NCI-H69 (cell line): ENCODE data around the gene NDE1.
"Not testable (repeated sequence)": the region's sequence is repeated elsewhere in the genome, so short reads cannot be mapped to it uniquely, and the experiment has no call there.

Source experiments
- DNase-seq: peaks from one replicate; lab custom pipeline; 2025; lab: John Stamatoyannopoulos, UW

Gene NDE1

DNA sequence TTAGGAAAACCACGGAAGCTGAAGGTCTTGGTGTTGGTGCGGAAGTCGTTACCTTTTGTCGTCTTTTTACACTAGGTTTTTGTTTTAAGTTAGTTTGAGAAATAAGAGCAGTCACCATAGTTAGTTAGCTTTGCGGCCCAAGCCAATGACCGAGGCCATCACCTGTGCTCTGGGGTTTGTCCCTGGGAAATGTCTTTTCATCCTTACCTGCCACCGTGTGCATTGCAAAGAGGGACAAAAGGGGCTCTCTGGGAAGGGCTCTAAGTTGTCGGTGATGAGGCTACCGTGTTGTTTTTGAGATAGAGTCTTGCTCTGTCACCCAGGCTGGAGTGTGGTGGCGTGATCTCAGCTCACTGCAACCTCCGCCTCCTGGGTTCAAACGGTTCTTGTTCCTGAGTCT is 49.8 kb downstream of the NDE1 start:
- DNase-seq = no peak

DNA sequence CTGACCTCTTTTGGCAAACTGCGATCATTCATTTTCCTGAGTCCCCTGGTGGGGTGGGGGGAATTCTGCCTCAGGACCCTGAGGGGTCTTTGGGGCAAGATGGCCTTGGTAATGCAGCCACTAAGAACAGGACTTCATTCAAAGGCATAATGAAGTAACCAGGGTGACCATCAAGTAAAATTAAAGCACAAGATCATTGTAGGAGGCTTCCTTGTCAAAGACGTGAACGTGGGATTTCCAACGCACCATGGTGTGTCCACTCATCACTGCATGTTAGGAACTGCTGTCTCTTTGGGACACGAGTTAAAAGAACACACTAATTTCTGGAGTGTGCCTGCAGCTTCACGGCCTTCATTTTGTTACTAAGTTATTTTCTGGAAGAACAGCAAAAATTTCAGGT is 51.3 kb downstream of the NDE1 start:
- no peak for DNase-seq

- no peak for DNase-seq
Measured at GRCh38 chr16:15701975-15702970, 52.2 kb downstream of the NDE1 start.

DNA sequence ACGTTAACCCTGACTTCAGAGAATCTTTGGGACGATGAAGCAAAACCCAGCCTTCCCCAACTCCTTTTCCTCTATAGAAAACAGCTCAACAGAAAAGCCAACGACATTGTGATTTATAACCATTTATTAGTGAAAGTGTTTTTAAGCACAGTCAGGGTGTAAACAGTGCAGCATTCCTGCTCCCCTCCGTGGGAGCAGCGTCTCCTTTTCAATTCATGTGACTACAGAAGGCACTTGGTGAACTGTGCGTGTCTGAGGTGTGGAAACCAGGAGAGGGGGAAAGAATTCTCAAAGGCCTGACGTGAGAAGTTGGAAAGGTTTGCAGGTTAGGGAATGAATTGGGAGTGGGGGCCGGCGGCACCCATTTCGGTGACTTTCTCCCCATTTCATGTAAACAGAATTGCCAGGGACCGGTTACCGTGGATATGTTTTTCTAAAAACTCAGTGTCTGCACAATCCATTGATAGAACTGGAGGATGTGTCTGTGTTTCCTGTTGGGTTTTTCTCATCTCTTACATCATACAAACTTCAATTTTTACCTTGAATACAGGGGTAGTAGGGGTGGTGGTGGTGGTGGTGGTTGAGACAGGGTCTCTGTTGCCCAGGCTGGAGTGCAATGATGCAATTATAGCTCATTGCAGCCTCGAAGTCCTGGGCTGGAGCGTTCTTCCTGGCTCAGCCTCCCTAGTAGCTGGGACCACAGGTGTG is 53.1 kb downstream of the NDE1 start:
- no peak for DNase-seq

- DNase-seq = peak; percentile 63
Measured at GRCh38 chr16:15704545-15704987, 54.5 kb downstream of the NDE1 start.

GRCh38 chr16:15705064-15705565 is 55.1 kb downstream of the NDE1 start:
- DNase-seq = no peak

DNA sequence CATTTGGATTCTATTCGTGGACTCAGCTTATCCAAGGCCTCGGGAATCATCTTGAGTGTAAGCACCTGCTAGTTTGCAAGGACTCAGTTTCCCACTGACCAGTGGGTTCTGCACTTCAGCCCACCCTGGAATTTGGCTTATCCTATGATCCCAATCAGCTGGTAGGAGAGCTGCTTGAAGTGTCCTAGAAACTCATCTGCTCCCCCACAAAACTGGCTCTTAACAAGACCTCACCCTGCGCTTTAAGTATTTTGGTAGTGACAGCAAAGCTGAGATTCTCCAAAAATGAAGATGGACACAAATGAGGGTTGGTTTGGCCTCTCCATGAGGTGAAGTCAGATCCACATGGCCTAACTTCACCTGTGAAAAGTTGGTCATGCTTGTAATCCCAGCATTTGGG is 57.3 kb downstream of the NDE1 start:
- DNase-seq = no peak

DNA sequence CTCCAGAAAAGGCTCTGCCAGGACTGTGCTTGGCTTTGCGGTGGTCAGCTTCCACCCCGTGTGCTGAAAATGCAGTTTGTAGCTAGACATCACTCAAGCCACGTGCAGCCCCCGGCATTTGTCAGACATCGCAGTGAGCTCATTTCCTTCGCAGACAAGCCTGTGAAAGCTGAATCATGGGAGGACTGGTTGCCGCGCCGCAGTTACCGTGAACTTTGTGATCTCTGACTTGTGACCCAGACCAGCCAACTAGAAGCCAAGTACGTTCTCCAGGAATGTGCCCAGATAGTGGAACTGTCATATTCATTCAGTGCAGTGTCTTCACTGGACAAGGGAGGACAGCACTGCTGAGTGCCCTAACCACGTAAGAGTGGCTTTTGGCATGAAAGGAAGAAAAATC is 58.1 kb downstream of the NDE1 start:
- no peak for DNase-seq

GRCh38 chr16:15708997-15709396 is 59.0 kb downstream of the NDE1 start:
- no peak for DNase-seq

GRCh38 chr16:15714393-15715172 is 64.5 kb downstream of the NDE1 start:
- no peak for DNase-seq

GRCh38 chr16:15715221-15715620 is 65.2 kb downstream of the NDE1 start:
- no peak for DNase-seq

DNA sequence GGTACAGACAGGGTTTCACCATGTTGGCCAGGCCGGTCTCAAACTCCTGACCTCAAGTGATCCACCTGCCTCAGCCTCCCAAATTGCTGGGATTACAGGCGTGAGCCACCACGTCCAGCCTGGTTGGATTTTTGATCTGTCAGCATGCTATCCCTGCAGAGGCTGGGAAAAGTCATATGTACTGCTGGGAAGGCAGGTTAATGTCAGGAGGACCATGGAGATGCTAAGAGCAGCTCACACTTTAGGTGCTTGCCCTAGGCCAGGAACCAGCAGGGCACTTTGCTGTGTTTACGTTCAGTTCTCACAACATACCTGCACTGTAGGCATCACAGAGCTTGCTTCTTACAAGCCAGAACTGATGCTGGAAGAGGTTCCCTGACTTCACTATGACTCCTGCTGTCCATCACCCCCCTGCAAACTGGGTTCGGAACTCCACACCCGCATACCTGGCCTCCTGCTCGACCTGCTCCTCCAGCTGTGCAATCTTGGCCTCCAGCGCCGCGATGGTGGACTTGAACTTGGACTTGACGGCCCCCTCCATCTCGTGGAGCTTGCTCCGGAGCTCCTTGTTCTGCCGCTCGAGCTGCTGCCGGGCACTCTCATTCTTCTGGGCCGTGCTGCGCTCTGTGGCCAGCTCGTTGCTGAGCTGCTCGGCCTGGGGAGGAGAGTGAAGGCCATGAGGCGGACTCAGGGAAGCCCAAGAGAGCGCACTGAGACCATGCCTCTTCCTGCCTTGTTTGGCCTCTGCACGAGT is 66.8 kb downstream of the NDE1 start:
- no peak for DNase-seq

DNA sequence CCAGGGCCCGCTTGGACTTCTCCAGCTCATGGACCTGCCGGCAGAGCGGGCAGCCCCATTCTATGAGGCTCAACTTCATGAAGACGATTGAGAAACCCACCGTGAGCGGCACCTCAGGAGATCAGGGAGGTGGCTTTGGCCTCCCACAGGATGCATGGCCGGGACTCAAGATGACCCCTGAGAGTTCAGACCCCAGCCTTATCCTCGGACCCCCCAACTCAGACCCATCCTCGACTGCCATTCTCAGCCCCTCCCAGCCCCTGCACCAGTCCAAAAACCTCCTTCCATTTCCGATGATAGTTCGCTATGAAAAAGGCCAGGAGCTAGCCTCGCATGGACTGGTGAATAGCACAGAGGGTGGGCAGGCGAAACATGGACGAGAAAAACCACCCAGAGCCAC is 71.0 kb downstream of the NDE1 start:
- no peak for DNase-seq

GRCh38 chr16:15723808-15724207 is 73.8 kb downstream of the NDE1 start:
- DNase-seq = no peak

GRCh38 chr16:15725641-15726240 is 75.7 kb downstream of the NDE1 start:
- DNase-seq = no peak

GRCh38 chr16:15726715-15727114 is 76.7 kb downstream of the NDE1 start:
- DNase-seq = no peak

GRCh38 chr16:15727697-15728096 is 77.7 kb downstream of the NDE1 start:
- DNase-seq = not testable (repeated sequence)

GRCh38 chr16:15729152-15729551 is 79.1 kb downstream of the NDE1 start:
- no peak for DNase-seq

GRCh38 chr16:15732416-15732815 is 82.4 kb downstream of the NDE1 start:
- no peak for DNase-seq

DNA sequence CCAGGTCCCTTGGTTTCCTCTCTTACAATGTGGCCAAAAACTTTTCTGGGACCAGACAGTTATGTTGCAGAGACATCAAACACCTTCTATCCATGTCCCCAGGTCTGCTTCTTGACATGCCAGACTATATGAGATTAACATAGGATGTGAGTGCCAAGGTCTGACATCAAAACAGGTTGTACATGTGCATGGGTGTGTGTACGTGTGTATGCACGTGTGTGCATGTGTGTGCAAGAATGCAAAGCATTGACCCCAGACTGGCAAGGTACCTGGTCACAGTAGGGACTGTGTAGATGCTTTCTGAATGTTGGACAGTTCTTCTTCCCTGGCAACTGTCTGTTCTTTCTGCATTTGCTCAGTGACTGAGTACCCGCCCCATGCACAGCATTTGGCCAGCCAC is 85.6 kb downstream of the NDE1 start:
- DNase-seq = no peak

DNA sequence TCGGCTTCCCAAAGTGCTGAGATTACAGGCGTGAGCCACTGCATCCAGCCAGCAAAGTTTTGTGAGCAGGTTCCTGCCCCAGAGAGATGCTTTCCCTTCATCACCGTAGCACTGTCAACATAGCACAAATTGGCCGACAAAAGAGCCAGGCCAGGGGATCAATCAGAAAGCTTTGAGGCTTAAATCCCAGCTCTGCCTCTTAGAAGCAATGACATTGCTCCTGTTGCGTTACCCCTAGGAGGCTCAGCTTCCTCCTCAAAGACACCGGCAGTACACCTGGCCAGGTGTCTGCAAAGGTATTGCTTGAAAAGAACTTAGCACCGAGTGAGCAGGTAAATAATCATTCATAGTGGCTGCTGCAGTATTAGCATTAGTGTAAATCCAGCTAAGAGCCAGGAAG is 86.5 kb downstream of the NDE1 start:
- DNase-seq = no peak
